OCI-LY7 (cell line): ENCODE results near the gene PAK1. TPM values are rescaled to one million over a fixed set of nuclear protein-coding genes. Genes with fewer than 3 reads are reported as not detected.
"Not testable (repeated sequence)": the region's sequence is repeated elsewhere in the genome, so short reads cannot be mapped to it uniquely, and the experiment has no call there.

Experiments used
- BruUV-seq: library from RNA; stranded (reverse); fragments of 400-500 nt; replicated peaks from 2 replicates; lab custom pipeline; 2021; lab: Mats Ljungman, UMichigan
- CTCF ChIA-PET: fragments of 300-600 bp; sonication (Branson Sonifier 250); formaldehyde crosslinking; loops from one replicate; lab custom pipeline; 2022; ENCODE audit warnings: antibody characterized with exemption; ENCODE audit not compliant: unreplicated experiment; lab: Charles Lee
- POLR2A ChIA-PET: fragments of 300-600 bp; sonication (Branson Sonifier 250); formaldehyde crosslinking; loops from one replicate; lab custom pipeline; 2022; ENCODE audit warnings: antibody characterized with exemption; lab: Charles Lee
- DNase-seq: peaks from one replicate; pipeline ENCODE4 v3.0.0-alpha.2; 2015; ENCODE audit warnings: low spot score
- H2AFZ ChIP-seq: fragments of 200-600 bp; sonication (generic), shearing (Covaris generic); 2 replicates; pipeline ENCODE4 v1.6.1; 2014; ENCODE audit warnings: mild to moderate bottlenecking, antibody characterized with exemption, low read length, moderate library complexity
- H3K27ac ChIP-seq: fragments of 200-600 bp; sonication (generic); 2 replicates; pipeline ENCODE4 v1.5.1; 2014; ENCODE audit warnings: mixed run types, low read depth, mild to moderate bottlenecking, moderate library complexity, low read length, inconsistent platforms; ENCODE audit not compliant: poor library complexity, severe bottlenecking
- H3K36me3 ChIP-seq: fragments of 200-600 bp; sonication (generic); 2 replicates; pipeline ENCODE4 v1.6.1; 2014; ENCODE audit warnings: mild to moderate bottlenecking, antibody characterized with exemption, low read length, moderate library complexity, mixed read lengths; ENCODE audit not compliant: insufficient read depth
- H3K4me1 ChIP-seq: fragments of 200-600 bp; sonication (generic); 2 replicates; pipeline ENCODE4 v1.5.1; 2014; ENCODE audit warnings: mild to moderate bottlenecking, low read length; ENCODE audit not compliant: insufficient read depth, poor library complexity, severe bottlenecking
- H3K4me2 ChIP-seq: fragments of 200-600 bp; sonication (generic); 2 replicates; pipeline ENCODE4 v1.6.1; 2014; ENCODE audit warnings: mild to moderate bottlenecking, low read length
- H3K4me3 ChIP-seq: fragments of 200-600 bp; sonication (generic); 2 replicates; pipeline ENCODE4 v1.5.1; 2014; ENCODE audit warnings: mild to moderate bottlenecking, low read depth, low read length; ENCODE audit not compliant: poor library complexity, severe bottlenecking
- H3K79me2 ChIP-seq: fragments of 200-600 bp; sonication (generic); 2 replicates; pipeline ENCODE4 v1.6.1; 2016; ENCODE audit warnings: low read depth, mild to moderate bottlenecking, low read length, moderate library complexity, mixed read lengths; ENCODE audit not compliant: insufficient read depth
- H3K9me2 ChIP-seq: fragments of 200-600 bp; sonication (generic); 2 replicates; pipeline ENCODE4 v1.6.1; 2016; ENCODE audit warnings: mild to moderate bottlenecking, low read length, mixed read lengths; ENCODE audit not compliant: insufficient read depth
- H3K9me3 ChIP-seq: fragments of 200-600 bp; sonication (generic); 2 replicates; pipeline ENCODE4 v1.6.1; 2014; ENCODE audit warnings: mild to moderate bottlenecking, mixed run types, low read length, mixed read lengths
- H4K20me1 ChIP-seq: fragments of 200-600 bp; sonication (generic); 2 replicates; pipeline ENCODE4 v1.6.1; 2014; ENCODE audit warnings: mild to moderate bottlenecking, antibody characterized with exemption, low read length, moderate library complexity, mixed read lengths; ENCODE audit not compliant: insufficient read depth
- EZH2phosphoT487 ChIP-seq: fragments of 200-600 bp; sonication (generic); IDR thresholded peaks from 2 replicates; pipeline ENCODE4 v1.6.1; 2018; ENCODE audit warnings: low read depth, borderline replicate concordance, mild to moderate bottlenecking, mixed run types, antibody characterized with exemption, low read length, moderate library complexity, mixed read lengths
- intact Hi-C: fragments of 100-400 bp; cut with micrococcal nuclease; formaldehyde crosslinking; loops from one replicate; pipeline ENCODE4 v1.10.0; 2022; ENCODE audit not compliant: unreplicated experiment
- total RNA-seq, 2 experiments: library from RNA; depleted of rRNA in 1 of 2; stranded (reverse); fragments of >200 nt in 1 of 2; shearing (Covaris generic) in 1 of 2; gene quantifications; 2 replicates each; pipeline ENCODE4 v1.2.3, GENCODE V29; 2014 to 2022
- TF ChIP-seq, protein P1 (sequence below): fragments of 200-600 bp; sonication (generic); conservative IDR thresholded peaks from 2 replicates; pipeline ENCODE4 v1.5.1; 2014; ENCODE audit warnings: mild to moderate bottlenecking, antibody characterized with exemption, low read length, moderate library complexity, mixed read lengths

The PAK1 gene
- total RNA-seq, 2 experiments from 2014 or later = 1.0 to 3.4 TPM

GRCh38 chr11:77387701-77388100 is 86.2 kb downstream of the PAK1 start:
- TF ChIP-seq, protein P1, sequence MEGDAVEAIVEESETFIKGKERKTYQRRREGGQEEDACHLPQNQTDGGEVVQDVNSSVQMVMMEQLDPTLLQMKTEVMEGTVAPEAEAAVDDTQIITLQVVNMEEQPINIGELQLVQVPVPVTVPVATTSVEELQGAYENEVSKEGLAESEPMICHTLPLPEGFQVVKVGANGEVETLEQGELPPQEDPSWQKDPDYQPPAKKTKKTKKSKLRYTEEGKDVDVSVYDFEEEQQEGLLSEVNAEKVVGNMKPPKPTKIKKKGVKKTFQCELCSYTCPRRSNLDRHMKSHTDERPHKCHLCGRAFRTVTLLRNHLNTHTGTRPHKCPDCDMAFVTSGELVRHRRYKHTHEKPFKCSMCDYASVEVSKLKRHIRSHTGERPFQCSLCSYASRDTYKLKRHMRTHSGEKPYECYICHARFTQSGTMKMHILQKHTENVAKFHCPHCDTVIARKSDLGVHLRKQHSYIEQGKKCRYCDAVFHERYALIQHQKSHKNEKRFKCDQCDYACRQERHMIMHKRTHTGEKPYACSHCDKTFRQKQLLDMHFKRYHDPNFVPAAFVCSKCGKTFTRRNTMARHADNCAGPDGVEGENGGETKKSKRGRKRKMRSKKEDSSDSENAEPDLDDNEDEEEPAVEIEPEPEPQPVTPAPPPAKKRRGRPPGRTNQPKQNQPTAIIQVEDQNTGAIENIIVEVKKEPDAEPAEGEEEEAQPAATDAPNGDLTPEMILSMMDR = no peak
- TF ChIP-seq EZH2phosphoT487 = no peak
- ChIA-PET POLR2A (no interaction called here), CTCF (no interaction called here)
- Histone ChIP-seq H3K4me3 (no peak overlapping the region), H3K9me3 (no peaks in the 10 kb centered on the region), H3K9me2 (no peaks in the 10 kb centered on the region), H4K20me1 (no peaks in the 10 kb centered on the region), H3K36me3 (no peaks in the 10 kb centered on the region), H3K4me1 (no peaks in the 10 kb centered on the region), H3K27ac (no peak overlapping the region), H3K4me2 (no peak overlapping the region), H3K79me2 (no peaks in the 10 kb centered on the region), H2AFZ (no peak overlapping the region)
- intact Hi-C loops = no loop called here
- BruUV-seq = no TSS peak
- DNase-seq = no peak

DNA sequence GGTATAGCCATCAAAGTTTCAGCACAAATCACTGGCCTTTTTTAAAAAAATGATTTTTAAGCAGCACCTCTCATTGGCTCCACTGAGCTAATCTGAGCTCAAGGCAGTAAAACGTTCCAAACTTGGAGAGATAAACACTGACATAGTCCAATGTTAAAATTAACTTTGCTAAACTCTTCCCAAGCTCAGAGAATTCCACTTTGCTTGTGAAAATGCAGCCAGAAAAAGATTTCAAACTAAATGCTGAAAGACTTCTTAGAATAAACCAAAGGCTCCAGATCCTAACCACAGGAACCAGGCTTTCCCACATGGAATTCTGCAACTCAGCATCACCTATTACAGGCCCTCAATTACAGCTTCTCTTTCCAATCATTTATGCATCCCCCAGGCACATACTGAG is 87.7 kb downstream of the PAK1 start:
- no peak overlapping the region for H3K4me3 ChIP-seq
- H3K36me3 ChIP-seq = no peaks in the 10 kb centered on the region
- H3K79me2 ChIP-seq = no peaks in the 10 kb centered on the region
- TF ChIP-seq EZH2phosphoT487 = no peak
- TF ChIP-seq, protein P1 = no peak
- intact Hi-C loops = no loop called here
- H3K4me2 ChIP-seq = no peak overlapping the region
- H3K9me3 ChIP-seq = no peaks in the 10 kb centered on the region
- H2AFZ ChIP-seq = no peak overlapping the region
- H3K27ac ChIP-seq = no peak overlapping the region
- ChIA-PET POLR2A (interaction anchor here (0.7 to 1.0 kb wide), 2 partner anchors 301 to 635 kb away, joined by 3 to 5 read pairs; no protein-coding TSS in a partner anchor), CTCF (no interaction called here)
- H4K20me1 ChIP-seq = no peaks in the 10 kb centered on the region
- no peaks in the 10 kb centered on the region for H3K9me2 ChIP-seq
- no TSS peak for BruUV-seq
- H3K4me1 ChIP-seq = no peaks in the 10 kb centered on the region
- no peak for DNase-seq

DNA sequence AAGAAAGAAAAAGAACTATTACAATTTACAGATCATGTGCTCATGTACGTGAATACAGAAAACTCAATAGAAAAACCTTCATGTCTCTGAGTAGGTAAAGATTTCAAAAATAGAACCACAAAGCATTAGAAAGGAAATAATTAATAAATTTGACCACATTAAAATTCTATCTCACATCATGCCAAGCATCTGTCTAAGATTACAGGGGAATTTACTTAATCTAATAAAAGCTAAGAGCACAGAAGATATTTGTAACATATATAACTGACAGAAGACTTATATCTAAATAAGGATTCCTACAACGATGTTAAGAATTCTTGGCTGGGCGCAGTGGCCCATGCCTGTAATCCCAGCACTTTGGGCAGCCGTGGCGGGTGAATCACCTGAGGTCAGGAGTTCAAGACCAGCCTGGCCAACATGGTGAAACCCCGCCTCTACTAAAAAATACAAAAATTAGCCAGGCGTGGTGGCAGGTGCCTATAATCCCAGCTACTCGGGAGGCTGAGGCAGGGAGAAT is 88.6 kb downstream of the PAK1 start:
- H3K4me3 ChIP-seq, H3K79me2 ChIP-seq, intact Hi-C loops, CTCF ChIA-PET, BruUV-seq, H3K4me2 ChIP-seq, H2AFZ ChIP-seq, H3K27ac ChIP-seq, H3K9me2 ChIP-seq, H4K20me1 ChIP-seq, H3K9me3 ChIP-seq, H3K36me3 ChIP-seq, H3K4me1 ChIP-seq, DNase-seq: not testable (repeated sequence)
- POLR2A ChIA-PET = interaction anchor here (1.0 kb wide), 1 partner anchor 634 kb away, joined by 3 read pairs; no protein-coding TSS in a partner anchor
